Spleen (tissue), 7 donors: ENCODE measurements around the gene VRK1.

Source experiments
- CTCF ChIP-seq, 11 experiments: fragments of 200-600 bp in 7 of 11; fragments of 450-650 bp in 4 of 11; sonication (generic) in 4 of 11; IDR thresholded peaks in 8 of 11; conservative IDR thresholded peaks in 3 of 11; 1 replicate in 7 of 11; 2 replicates in 4 of 11; pipeline versions ENCODE4 v1.4.0 to v1.8.0; 2016 to 2021; ENCODE audit warnings: antibody characterized with exemption in 11 of 11, inconsistent platforms in 4 of 11, mild to moderate bottlenecking in 1 of 11
- POLR2A ChIP-seq, 3 donors: fragments of 450-650 bp; IDR thresholded peaks; one replicate each; pipeline ENCODE4 v1.5.1; 2017; ENCODE audit warnings: antibody characterized with exemption in 3 of 3, mild to moderate bottlenecking in 1 of 3
- donor health status: DM: no; HTN: no; CAD: no; lungs with moderate emphysema.
- donor health status: DM: no; HTN: no; CAD: no.
- donor health status: DM: no; HTN: no; CAD: no.

- TF ChIP-seq CTCF (IDR thresholded peaks at IDR 0.05 in 8 of 11, conservative IDR thresholded peaks at IDR 0.05 in 3 of 11) (no peak), POLR2A (IDR thresholded peaks at IDR 0.05) (no peak)
These were observed 79.6 kb downstream of the VRK1 start for GRCh38 chr14:96876747-96877146.
